SK-N-SH treated with all-trans-retinoic acid at 6 μM for 48 hours (cell line): Measurements from ENCODE around the gene BMP8B.
"Not testable (repeated sequence)": the region's sequence is repeated elsewhere in the genome, so short reads cannot be mapped to it uniquely, and the experiment has no call there.

ENCODE experiments used
- ARNTL ChIP-seq: fragments of 450-650 bp; formaldehyde crosslinking; IDR thresholded peaks from 2 replicates; pipeline ENCODE4 v1.5.0; 2020; ENCODE audit warnings: low read depth, mild to moderate bottlenecking, moderate library complexity, borderline replicate concordance
- CSDC2 ChIP-seq: fragments of 250-450 bp; sonication (Bioruptor Pico); IDR thresholded peaks from 2 replicates; pipeline ENCODE4 v1.5.0; 2020; ENCODE audit warnings: mild to moderate bottlenecking, moderate library complexity
- ESRRG ChIP-seq: fragments of 250-450 bp; sonication (Bioruptor Pico); IDR thresholded peaks from 2 replicates; pipeline ENCODE4 v1.6.1; 2021; ENCODE audit warnings: mild to moderate bottlenecking
- RARB ChIP-seq: fragments of 250-450 bp; sonication (Bioruptor Pico); IDR thresholded peaks from 2 replicates; pipeline ENCODE4 v1.8.0; 2021; ENCODE audit warnings: mild to moderate bottlenecking, moderate library complexity
- SNAI2 ChIP-seq: fragments of 250-450 bp; sonication (Bioruptor Pico); IDR thresholded peaks from 2 replicates; pipeline ENCODE4 v1.5.0; 2020; ENCODE audit warnings: mild to moderate bottlenecking, moderate library complexity
- ZFP3 ChIP-seq: fragments of 250-450 bp; sonication (Bioruptor Pico); IDR thresholded peaks from 2 replicates; pipeline ENCODE4 v1.5.0; 2020; ENCODE audit warnings: mild to moderate bottlenecking, moderate library complexity
- ZNF565 ChIP-seq: fragments of 450-650 bp; formaldehyde crosslinking; conservative IDR thresholded peaks from 2 replicates; pipeline ENCODE4 v1.5.0; 2020; ENCODE audit warnings: low read depth, mild to moderate bottlenecking, moderate library complexity
- ZNF70 ChIP-seq: fragments of 450-650 bp; formaldehyde crosslinking; IDR thresholded peaks from 2 replicates; pipeline ENCODE4 v1.5.0; 2020; ENCODE audit warnings: mild to moderate bottlenecking, moderate library complexity
- TF ChIP-seq, protein P1 (sequence below): fragments of 250-450 bp; sonication (Bioruptor Pico); IDR thresholded peaks from 2 replicates; pipeline ENCODE4 v1.8.0; 2020; ENCODE audit warnings: mild to moderate bottlenecking, moderate library complexity, borderline replicate concordance

DNA sequence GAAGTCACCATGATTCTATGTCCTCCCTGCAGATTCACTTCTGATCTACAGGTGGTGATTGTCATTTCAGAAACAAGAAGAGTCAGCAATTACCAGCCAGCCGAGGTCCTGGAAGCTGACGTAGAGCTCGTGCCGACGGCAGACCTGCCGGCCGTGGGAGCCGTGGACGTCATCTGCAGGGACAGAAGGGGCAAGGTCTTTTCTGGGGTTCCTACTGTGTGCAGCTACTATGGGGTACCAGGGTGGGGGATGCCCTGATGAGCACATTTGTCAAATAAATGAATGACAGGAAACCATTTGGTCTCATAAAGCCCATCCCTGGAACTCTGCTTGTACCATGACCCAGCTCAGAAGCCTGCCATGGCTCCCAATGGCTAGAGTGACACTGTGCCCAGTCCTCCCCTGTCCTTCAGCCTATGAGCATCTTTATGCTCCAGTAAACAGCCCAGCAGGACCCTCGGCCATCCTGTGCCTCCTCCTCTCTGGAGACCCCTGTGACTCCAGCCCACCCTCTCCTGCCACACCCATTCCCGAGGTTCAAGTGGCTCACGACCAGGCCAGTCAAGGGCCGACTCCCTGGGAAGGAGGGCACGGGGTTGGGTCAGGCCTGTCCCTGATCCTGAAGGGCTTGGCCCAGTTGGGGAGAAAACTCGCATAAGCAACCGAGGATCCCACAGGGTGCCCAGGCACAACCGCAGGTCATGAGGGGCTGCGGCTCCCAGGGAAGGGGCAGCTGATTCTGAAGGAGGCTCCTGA lies 24.9 kb downstream of the BMP8B start:
- not testable (repeated sequence) for TF ChIP-seq ZNF70 (CRISPR knock-in tag); ZNF565 (CRISPR knock-in tag); ESRRG (CRISPR knock-in tag); ZFP3 (CRISPR knock-in tag); CSDC2 (CRISPR knock-in tag); ARNTL (CRISPR knock-in tag); SNAI2 (CRISPR knock-in tag); RARB
- TF ChIP-seq, protein P1, sequence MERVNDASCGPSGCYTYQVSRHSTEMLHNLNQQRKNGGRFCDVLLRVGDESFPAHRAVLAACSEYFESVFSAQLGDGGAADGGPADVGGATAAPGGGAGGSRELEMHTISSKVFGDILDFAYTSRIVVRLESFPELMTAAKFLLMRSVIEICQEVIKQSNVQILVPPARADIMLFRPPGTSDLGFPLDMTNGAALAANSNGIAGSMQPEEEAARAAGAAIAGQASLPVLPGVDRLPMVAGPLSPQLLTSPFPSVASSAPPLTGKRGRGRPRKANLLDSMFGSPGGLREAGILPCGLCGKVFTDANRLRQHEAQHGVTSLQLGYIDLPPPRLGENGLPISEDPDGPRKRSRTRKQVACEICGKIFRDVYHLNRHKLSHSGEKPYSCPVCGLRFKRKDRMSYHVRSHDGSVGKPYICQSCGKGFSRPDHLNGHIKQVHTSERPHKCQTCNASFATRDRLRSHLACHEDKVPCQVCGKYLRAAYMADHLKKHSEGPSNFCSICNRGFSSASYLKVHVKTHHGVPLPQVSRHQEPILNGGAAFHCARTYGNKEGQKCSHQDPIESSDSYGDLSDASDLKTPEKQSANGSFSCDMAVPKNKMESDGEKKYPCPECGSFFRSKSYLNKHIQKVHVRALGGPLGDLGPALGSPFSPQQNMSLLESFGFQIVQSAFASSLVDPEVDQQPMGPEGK (CRISPR knock-in tag): not testable (repeated sequence)
